Gastroesophageal sphincter (tissue), 4 donors: ENCODE results near the gene JSRP1. TPM values are rescaled to one million over a fixed set of nuclear protein-coding genes. Genes with fewer than 3 reads are reported as not detected.

Experiments used
- ATAC-seq: fragments of 150-250 bp; one replicate; pipeline ENCODE4 v1.9.1; 2016; ENCODE audit warnings: mild to moderate bottlenecking, moderate library complexity
- H3K27ac ChIP-seq, 4 donors: fragments of 200-600 bp; sonication (generic) in 3 of 4; 1 replicate in 3 of 4; 2 replicates in 1 of 4; pipeline ENCODE4 v1.5.1; 2016 to 2019
- H3K27me3 ChIP-seq: fragments of 200-600 bp; sonication (generic); one replicate; pipeline ENCODE4 v1.5.1; 2019
- H3K36me3 ChIP-seq, 2 donors: fragments of 200-600 bp; sonication (generic); one replicate each; pipeline ENCODE4 v1.5.1; 2019; ENCODE audit warnings: control low read depth in 1 of 2
- H3K4me1 ChIP-seq, 3 donors: fragments of 200-600 bp; sonication (generic); 1 replicate in 2 of 3; 2 replicates in 1 of 3; pipeline ENCODE4 v1.5.1; 2016 to 2019; ENCODE audit warnings: control low read depth in 2 of 3
- H3K4me3 ChIP-seq, 2 donors: fragments of 200-600 bp; sonication (generic); one replicate each; pipeline ENCODE4 v1.5.1; 2019; ENCODE audit warnings: mild to moderate bottlenecking in 1 of 2, moderate library complexity in 1 of 2
- H3K9me3 ChIP-seq, 3 donors: fragments of 200-600 bp; sonication (generic); one replicate each; pipeline ENCODE4 v1.5.1; 2017 to 2019; ENCODE audit warnings: control low read depth in 2 of 3
- EP300 ChIP-seq: sonication (generic); formaldehyde crosslinking; IDR thresholded peaks from one replicate; pipeline ENCODE4 v1.6.1; 2017; ENCODE audit warnings: antibody characterized with exemption, mild to moderate bottlenecking
- POLR2A ChIP-seq, 2 donors: fragments of 450-650 bp; IDR thresholded peaks; one replicate each; pipeline ENCODE4 v1.6.1; 2017; ENCODE audit warnings: antibody characterized with exemption in 2 of 2, mild to moderate bottlenecking in 2 of 2, moderate library complexity in 1 of 2
- POLR2AphosphoS5 ChIP-seq: sonication (generic); formaldehyde crosslinking; IDR thresholded peaks from one replicate; pipeline ENCODE4 v1.6.1; 2017; ENCODE audit warnings: antibody characterized with exemption
- WGBS, 2 donors: methylation state at CpG; one replicate each; pipeline ENCODE4 v1.1.5; 2018; ENCODE audit warnings: low coverage in 1 of 2; 5-methylcytosine and 5-hydroxymethylcytosine counted together
- total RNA-seq, 4 donors: library from RNA; depleted of rRNA; stranded (reverse); fragments of >200 nt; gene quantifications; one replicate each; pipeline ENCODE4 v1.1.0, GENCODE V29; 2016
- TF ChIP-seq, protein P1 (sequence below), 4 experiments: fragments of 200-600 bp in 2 of 4; fragments of 450-650 bp in 2 of 4; sonication (generic) in 1 of 4; IDR thresholded peaks; one replicate each; pipeline ENCODE4 v1.5.1; 2017 to 2019; ENCODE audit warnings: antibody characterized with exemption in 4 of 4, mild to moderate bottlenecking in 2 of 4, moderate library complexity in 2 of 4

JSRP1 gene
- total RNA-seq, 4 donors from 2014 or later, result 0.37 TPM; not detected in 3

DNA sequence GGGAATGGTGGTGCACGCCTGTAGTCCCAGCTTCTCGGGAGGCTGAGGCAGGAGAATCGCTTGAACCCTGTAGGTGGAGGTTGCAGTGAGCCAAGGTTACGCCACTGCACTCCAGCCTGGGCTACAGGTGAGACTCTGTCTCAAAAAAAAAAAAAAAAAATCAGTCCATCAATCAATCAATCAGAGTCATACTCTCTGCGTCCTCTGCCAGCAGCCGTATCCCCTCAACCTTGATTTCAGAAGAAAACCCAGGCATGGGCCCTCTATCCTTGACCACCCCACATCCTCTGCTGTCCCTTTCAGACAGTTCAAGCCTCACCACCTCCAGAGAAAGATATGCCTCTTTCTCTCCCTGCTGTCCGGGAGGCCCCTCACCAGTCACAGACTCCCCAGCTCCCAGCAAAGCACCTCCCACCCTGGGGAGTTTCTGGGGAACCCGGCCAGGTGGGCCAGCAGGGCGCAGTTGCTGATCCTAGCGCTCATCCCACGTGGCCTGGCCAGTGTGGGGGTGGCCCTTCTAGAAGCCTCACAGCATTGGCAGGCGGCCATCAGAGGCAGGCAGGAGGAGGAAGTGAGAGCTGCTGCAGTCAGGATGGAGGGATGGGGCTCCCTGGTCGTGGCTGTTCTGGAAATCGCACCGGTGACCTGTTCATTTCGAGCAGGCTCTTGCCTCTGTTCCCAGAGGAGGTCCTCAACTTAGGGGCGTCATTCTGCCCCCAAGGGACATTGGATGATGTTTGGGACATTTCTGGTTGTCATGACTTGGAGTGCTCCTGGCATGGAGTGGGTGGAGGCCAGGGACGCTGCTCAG is 10.2 kb upstream of the JSRP1 start:
- H3K4me3 ChIP-seq, result no peak overlapping the region

DNA sequence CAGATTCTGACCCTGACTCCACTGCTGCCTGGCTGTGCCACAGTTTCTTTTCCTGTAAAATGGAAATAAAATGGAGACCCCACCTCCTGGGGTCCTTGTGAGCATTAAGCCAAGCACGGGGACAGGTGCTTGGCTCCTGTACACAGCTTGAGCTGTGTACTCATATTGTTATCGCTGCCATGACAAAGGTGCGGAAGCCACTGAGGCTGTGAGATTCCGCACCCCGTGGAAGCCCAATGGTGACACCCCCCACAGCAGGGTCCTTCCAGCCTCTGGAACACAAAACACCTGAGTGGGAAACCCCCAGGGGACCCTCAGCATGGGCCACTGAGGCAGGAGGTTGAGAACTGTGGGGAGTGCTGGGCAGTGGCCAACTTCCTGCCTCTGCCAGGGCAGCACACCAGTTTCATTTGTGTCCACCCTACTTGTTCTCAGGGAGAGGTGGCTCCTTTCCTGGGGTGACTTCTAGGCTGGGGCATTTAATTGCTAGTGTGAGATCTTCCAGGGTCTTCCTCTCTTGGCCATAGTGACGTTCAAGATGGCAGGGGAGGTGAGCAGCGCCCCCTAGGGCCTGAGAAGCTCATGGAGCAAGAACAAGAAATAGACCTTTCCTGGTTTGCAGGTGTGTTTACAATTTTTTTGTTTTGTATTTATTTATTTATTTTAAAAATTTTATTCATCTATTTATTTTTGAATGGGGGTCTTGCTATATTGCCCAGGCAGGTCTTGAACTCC is 5.4 kb upstream of the JSRP1 start:
- 0% methylated on average over 2 of the region's 7 CpGs; no CpG with 5 or more reads in 1 of the 2 donors for WGBS, 2 donors
- ATAC-seq, result no peak

More for the DNA sequence above, 10.2 kb upstream of the JSRP1 start:
- 29 to 80% methylated on average over 2 to 6 of the region's 18 CpGs for WGBS, 2 donors
- Histone ChIP-seq H3K27me3 (no peaks in the 10 kb centered on the region), H3K27ac (peak overlapping the region in 2 of 4 donors; percentile 43 to 57), H3K36me3 (peaks cover 0 to 2% of the 10 kb centered on the region in 2 donors), H3K4me1 (peaks cover 0 to 34% (median 10%) of the 10 kb centered on the region in 3 donors), H3K9me3 (no peaks in the 10 kb centered on the region)
- ATAC-seq, result no peak
- no peak for TF ChIP-seq EP300
- no peak for TF ChIP-seq POLR2A (IDR thresholded peaks at IDR 0.05)
- TF ChIP-seq, protein P1, sequence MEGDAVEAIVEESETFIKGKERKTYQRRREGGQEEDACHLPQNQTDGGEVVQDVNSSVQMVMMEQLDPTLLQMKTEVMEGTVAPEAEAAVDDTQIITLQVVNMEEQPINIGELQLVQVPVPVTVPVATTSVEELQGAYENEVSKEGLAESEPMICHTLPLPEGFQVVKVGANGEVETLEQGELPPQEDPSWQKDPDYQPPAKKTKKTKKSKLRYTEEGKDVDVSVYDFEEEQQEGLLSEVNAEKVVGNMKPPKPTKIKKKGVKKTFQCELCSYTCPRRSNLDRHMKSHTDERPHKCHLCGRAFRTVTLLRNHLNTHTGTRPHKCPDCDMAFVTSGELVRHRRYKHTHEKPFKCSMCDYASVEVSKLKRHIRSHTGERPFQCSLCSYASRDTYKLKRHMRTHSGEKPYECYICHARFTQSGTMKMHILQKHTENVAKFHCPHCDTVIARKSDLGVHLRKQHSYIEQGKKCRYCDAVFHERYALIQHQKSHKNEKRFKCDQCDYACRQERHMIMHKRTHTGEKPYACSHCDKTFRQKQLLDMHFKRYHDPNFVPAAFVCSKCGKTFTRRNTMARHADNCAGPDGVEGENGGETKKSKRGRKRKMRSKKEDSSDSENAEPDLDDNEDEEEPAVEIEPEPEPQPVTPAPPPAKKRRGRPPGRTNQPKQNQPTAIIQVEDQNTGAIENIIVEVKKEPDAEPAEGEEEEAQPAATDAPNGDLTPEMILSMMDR (IDR thresholded peaks at IDR 0.05), result no peak
- TF ChIP-seq POLR2AphosphoS5, result no peak

DNA sequence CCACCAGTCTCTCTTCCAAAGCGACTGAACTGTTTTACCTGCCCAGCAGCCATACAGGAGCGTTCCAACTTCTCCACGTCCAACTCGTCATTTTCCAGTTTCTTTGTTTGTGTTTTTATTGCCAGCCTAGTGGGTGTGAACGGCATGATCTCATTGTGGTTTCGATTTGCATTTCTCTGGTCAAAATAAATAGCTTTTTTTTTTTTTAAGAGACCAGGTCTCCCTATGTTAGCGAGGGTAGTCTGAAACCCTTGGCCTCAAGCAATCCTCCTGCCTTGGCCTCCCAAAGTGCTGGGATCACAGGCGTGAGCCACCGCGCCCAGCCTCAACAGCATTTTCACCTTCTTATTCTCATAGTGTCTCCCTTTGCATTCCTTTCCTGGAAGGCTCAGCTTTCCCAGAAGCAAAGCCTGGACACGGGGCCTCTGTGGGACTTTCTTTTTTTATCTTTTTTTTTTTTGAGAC is 4.2 kb upstream of the JSRP1 start:
- WGBS, 2 donors, result 52 to 65% methylated on average over 4 to 10 of the region's 11 CpGs
- Histone ChIP-seq H3K27me3 (peaks cover 10% of the 10 kb centered on the region), H3K27ac (no peak overlapping the region), H3K4me3 (no peak overlapping the region), H3K36me3 (no peaks in the 10 kb centered on the region), H3K9me3 (no peaks in the 10 kb centered on the region), H3K4me1 (no peaks in the 10 kb centered on the region)
- TF ChIP-seq POLR2AphosphoS5 (no peak), EP300 (no peak), POLR2A (IDR thresholded peaks at IDR 0.05) (no peak)
- TF ChIP-seq, protein P1 (IDR thresholded peaks at IDR 0.05), result no peak
- no peak for ATAC-seq

More for the DNA sequence above, 5.4 kb upstream of the JSRP1 start:
- Histone ChIP-seq H3K27me3 (no peaks in the 10 kb centered on the region), H3K4me1 (peaks cover 0 to 8% (median 3%) of the 10 kb centered on the region in 3 donors), H3K9me3 (no peaks in the 10 kb centered on the region), H3K36me3 (no peaks in the 10 kb centered on the region), H3K4me3 (no peak overlapping the region), H3K27ac (no peak overlapping the region)
- TF ChIP-seq EP300, result no peak
- no peak for TF ChIP-seq POLR2A (IDR thresholded peaks at IDR 0.05)
- TF ChIP-seq, protein P1 (IDR thresholded peaks at IDR 0.05), result peak in 1 of 4 experiments; percentile 39
- no peak for TF ChIP-seq POLR2AphosphoS5

DNA sequence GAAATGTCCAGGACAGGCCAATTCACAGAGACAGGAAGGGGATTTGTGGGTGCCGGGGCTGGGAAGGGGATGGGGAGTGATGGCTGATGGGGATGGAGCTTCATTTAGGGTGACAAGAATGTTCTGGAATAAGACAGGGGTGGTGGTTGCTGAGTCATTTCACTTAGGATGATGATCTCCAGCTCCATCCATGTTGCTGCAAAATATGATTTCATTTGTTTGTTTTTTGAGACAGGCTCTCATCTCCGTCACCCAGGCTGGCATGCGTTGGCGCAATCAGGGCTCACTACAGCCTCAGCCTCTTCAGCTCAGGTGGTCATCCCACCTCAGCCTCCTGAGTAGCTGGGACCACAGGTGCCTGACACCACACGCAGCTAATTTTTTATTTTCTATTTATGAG is 3.1 kb upstream of the JSRP1 start:
- no peaks in the 10 kb centered on the region for H3K9me3 ChIP-seq
- TF ChIP-seq POLR2AphosphoS5 (no peak), EP300 (no peak), POLR2A (IDR thresholded peaks at IDR 0.05) (no peak)
- TF ChIP-seq, protein P1 (IDR thresholded peaks at IDR 0.05), result no peak
- no peak overlapping the region for H3K27ac ChIP-seq
- H3K4me3 ChIP-seq, result no peak overlapping the region
- WGBS, 2 donors, result 83 to 86% methylated on average over 4 to 5 of the region's 5 CpGs
- ATAC-seq, result no peak
- H3K4me1 ChIP-seq, result no peaks in the 10 kb centered on the region
- H3K36me3 ChIP-seq, result no peaks in the 10 kb centered on the region
- H3K27me3 ChIP-seq, result peaks cover 19% of the 10 kb centered on the region
